Measurements from ENCODE around the gene NIP7.

Gene NIP7

GRCh38 chr16:69373019-69373418, 33.4 kb downstream of the NIP7 start:
- peaks cover 58% of the 10 kb centered on the region for H3K36me3 ChIP-seq (ENCODE audit: control insufficient read depth, insufficient read depth, low read length, severe bottlenecking)
- H3K9me3 ChIP-seq (ENCODE audit: control insufficient read depth, low read length) = no peaks in the 10 kb centered on the region
- H3K4me1 ChIP-seq (ENCODE audit: control insufficient read depth, insufficient read depth, low read length) = peaks cover under 1% of the 10 kb centered on the region
- H3K9ac ChIP-seq (ENCODE audit: low read length) = no peak overlapping the region
- H3K27me3 ChIP-seq (replicated peaks; ENCODE audit: control insufficient read depth, insufficient read depth, low read length) = no peaks in the 10 kb centered on the region
- H3K4me3 ChIP-seq (ENCODE audit: low read length) = no peak overlapping the region
- no peak for DNase-seq (ENCODE audit: low read depth)

GRCh38 chr16:69376393-69377059, 37.0 kb downstream of the NIP7 start:
- Histone ChIP-seq H3K9ac (ENCODE audit: low read length) (no peak overlapping the region), H3K36me3 (ENCODE audit: control insufficient read depth, insufficient read depth, low read length, severe bottlenecking) (peaks cover 56% of the 10 kb centered on the region), H3K9me3 (ENCODE audit: control insufficient read depth, low read length) (no peaks in the 10 kb centered on the region), H3K4me3 (ENCODE audit: low read length) (no peak overlapping the region), H3K4me1 (ENCODE audit: control insufficient read depth, insufficient read depth, low read length) (peaks cover 13% of the 10 kb centered on the region), H3K27me3 (replicated peaks; ENCODE audit: control insufficient read depth, insufficient read depth, low read length) (no peaks in the 10 kb centered on the region)
- DNase-seq (ENCODE audit: low read depth) = no peak

- Histone ChIP-seq H3K9me3 (ENCODE audit: control insufficient read depth, low read length) (no peaks in the 10 kb centered on the region), H3K9ac (ENCODE audit: low read length) (no peak overlapping the region), H3K36me3 (ENCODE audit: control insufficient read depth, insufficient read depth, low read length, severe bottlenecking) (peaks cover 57% of the 10 kb centered on the region), H3K27me3 (replicated peaks; ENCODE audit: control insufficient read depth, insufficient read depth, low read length) (no peaks in the 10 kb centered on the region), H3K4me1 (ENCODE audit: control insufficient read depth, insufficient read depth, low read length) (peaks cover 13% of the 10 kb centered on the region), H3K4me3 (ENCODE audit: low read length) (no peak overlapping the region)
- no peak for DNase-seq (ENCODE audit: low read depth)
Measured at GRCh38 chr16:69378036-69378435, 38.5 kb downstream of the NIP7 start.

- Histone ChIP-seq H3K27me3 (replicated peaks; ENCODE audit: control insufficient read depth, insufficient read depth, low read length) (no peaks in the 10 kb centered on the region), H3K4me3 (ENCODE audit: low read length) (no peak overlapping the region), H3K9ac (ENCODE audit: low read length) (no peak overlapping the region), H3K4me1 (ENCODE audit: control insufficient read depth, insufficient read depth, low read length) (peaks cover 14% of the 10 kb centered on the region), H3K36me3 (ENCODE audit: control insufficient read depth, insufficient read depth, low read length, severe bottlenecking) (peaks cover 62% of the 10 kb centered on the region), H3K9me3 (ENCODE audit: control insufficient read depth, low read length) (no peaks in the 10 kb centered on the region)
- no peak for DNase-seq (ENCODE audit: low read depth)
Measured at GRCh38 chr16:69378760-69379159, 39.2 kb downstream of the NIP7 start.

GRCh38 chr16:69381231-69381630, 41.7 kb downstream of the NIP7 start:
- Histone ChIP-seq H3K27me3 (replicated peaks; ENCODE audit: control insufficient read depth, insufficient read depth, low read length) (no peaks in the 10 kb centered on the region), H3K9ac (ENCODE audit: low read length) (no peak overlapping the region), H3K4me1 (ENCODE audit: control insufficient read depth, insufficient read depth, low read length) (peaks cover 24% of the 10 kb centered on the region), H3K9me3 (ENCODE audit: control insufficient read depth, low read length) (no peaks in the 10 kb centered on the region), H3K4me3 (ENCODE audit: low read length) (no peak overlapping the region), H3K36me3 (ENCODE audit: control insufficient read depth, insufficient read depth, low read length, severe bottlenecking) (peaks cover 61% of the 10 kb centered on the region)
- DNase-seq (ENCODE audit: low read depth) = no peak

GRCh38 chr16:69382421-69382820, 42.8 kb downstream of the NIP7 start:
- DNase-seq (ENCODE audit: low read depth) = no peak
- H3K9ac ChIP-seq (ENCODE audit: low read length) = no peak overlapping the region
- H3K27me3 ChIP-seq (replicated peaks; ENCODE audit: control insufficient read depth, insufficient read depth, low read length) = no peaks in the 10 kb centered on the region
- peaks cover 30% of the 10 kb centered on the region for H3K4me1 ChIP-seq (ENCODE audit: control insufficient read depth, insufficient read depth, low read length)
- no peaks in the 10 kb centered on the region for H3K9me3 ChIP-seq (ENCODE audit: control insufficient read depth, low read length)
- H3K4me3 ChIP-seq (ENCODE audit: low read length) = no peak overlapping the region
- H3K36me3 ChIP-seq (ENCODE audit: control insufficient read depth, insufficient read depth, low read length, severe bottlenecking) = peaks cover 59% of the 10 kb centered on the region

GRCh38 chr16:69384974-69385373, 45.4 kb downstream of the NIP7 start:
- Histone ChIP-seq H3K4me1 (ENCODE audit: control insufficient read depth, insufficient read depth, low read length) (peaks cover 17% of the 10 kb centered on the region), H3K36me3 (ENCODE audit: control insufficient read depth, insufficient read depth, low read length, severe bottlenecking) (peaks cover 35% of the 10 kb centered on the region), H3K9ac (ENCODE audit: low read length) (peak overlapping the region; percentile 95), H3K27me3 (replicated peaks; ENCODE audit: control insufficient read depth, insufficient read depth, low read length) (no peaks in the 10 kb centered on the region), H3K4me3 (ENCODE audit: low read length) (peak overlapping the region; percentile 93), H3K9me3 (ENCODE audit: control insufficient read depth, low read length) (no peaks in the 10 kb centered on the region)
- DNase-seq (ENCODE audit: low read depth) = peak; percentile 15

- Histone ChIP-seq H3K4me3 (ENCODE audit: low read length) (peak overlapping the region; percentile 93), H3K9me3 (ENCODE audit: control insufficient read depth, low read length) (no peaks in the 10 kb centered on the region), H3K27me3 (replicated peaks; ENCODE audit: control insufficient read depth, insufficient read depth, low read length) (no peaks in the 10 kb centered on the region), H3K4me1 (ENCODE audit: control insufficient read depth, insufficient read depth, low read length) (peaks cover 17% of the 10 kb centered on the region), H3K36me3 (ENCODE audit: control insufficient read depth, insufficient read depth, low read length, severe bottlenecking) (peaks cover 25% of the 10 kb centered on the region), H3K9ac (ENCODE audit: low read length) (peak overlapping the region; percentile 95)
- DNase-seq (ENCODE audit: low read depth) = no peak
Measured at GRCh38 chr16:69386596-69386995, 47.0 kb downstream of the NIP7 start.

All from adipocyte (in vitro differentiated cells).